HEK293T (cell line): Measurements from ENCODE around the gene NXPH4.

Source experiments
- HDGF ChIP-seq: fragments of 450-650 bp; IDR thresholded peaks from 2 replicates; pipeline ENCODE4 v1.6.1; 2017; ENCODE audit warnings: antibody characterized with exemption, borderline replicate concordance
- NFRKB ChIP-seq: fragments of 450-650 bp; IDR thresholded peaks from 2 replicates; pipeline ENCODE4 v1.6.1; 2016; ENCODE audit warnings: mild to moderate bottlenecking, moderate library complexity

DNA sequence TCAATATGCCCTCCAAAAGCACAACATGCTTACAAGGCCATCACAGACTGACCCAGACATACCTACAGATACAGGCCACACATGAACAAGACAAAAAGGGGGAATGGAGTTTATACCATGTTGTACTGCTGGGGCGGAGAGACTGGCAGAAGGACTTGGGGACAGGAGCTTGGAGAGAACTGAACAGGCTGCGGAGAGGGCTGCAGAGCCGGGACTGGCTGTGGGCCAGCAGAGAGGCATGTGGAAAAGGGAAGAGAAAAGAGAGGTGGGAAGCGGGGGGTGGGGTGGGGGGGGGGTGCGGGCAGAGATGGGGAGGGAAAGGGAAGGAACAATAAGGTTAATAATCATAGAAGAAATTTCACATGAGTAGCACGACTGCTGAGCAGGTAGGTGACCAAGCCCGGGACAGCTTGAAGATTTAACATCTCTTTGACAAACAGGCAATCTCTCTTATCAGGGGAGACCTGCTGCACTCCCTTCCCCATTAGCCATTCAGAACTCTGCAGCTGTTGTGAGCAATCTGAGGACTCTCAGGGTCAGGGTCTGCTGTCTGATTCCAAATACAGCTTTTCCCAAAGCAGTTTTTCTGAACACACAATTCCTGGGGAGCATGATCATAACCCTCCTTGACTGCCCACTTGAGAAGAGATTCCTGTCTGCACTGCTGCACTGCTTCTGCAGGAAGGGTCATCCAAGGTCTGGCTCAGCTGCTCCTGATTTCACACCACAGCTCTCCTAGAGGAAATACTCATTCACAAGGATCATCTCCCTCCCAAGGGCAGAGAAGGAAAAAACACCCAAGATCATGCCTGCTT lies 56.0 kb downstream of the NXPH4 start:
- TF ChIP-seq HDGF (no peak), NFRKB (no peak)
